HG03521 (cell line): ENCODE data around the gene SLC25A3.

Experiments used
- ATAC-seq: cut with Tn5 transposase; IDR thresholded peaks from one replicate; pipeline ENCODE4 v1.9.1; 2021; ENCODE audit warnings: mild to moderate bottlenecking, moderate library complexity; ENCODE audit not compliant: unreplicated experiment

SLC25A3 gene

DNA sequence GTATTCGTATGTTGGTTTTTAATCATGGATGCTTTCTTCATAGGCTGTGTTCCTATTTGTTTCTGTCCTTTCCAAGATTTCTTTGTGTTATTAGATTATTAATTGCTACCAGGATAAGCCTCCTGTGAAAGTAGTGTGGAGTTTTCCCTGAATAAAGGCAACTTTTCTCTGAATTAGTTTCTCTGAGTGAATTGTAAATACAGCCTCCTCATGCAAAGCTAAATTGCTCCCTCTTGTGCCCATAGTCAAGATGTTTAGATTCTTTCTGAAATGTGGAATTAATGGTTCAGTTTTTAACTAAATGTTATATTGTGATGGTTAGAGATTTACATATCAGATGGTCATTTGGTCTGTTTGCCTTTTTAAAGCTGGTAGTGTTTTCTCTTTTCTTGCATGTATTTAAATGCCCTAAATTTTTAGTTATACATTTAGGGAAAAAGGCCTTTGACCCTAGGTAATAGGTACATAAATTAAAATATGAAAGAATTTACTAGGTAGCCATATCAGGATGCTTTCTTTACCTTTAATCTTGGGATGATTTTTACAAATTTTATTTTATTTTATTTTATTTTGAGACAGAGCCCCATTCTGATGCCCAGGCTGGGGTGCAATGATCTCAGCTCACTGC is 60.5 kb downstream of the SLC25A3 start:
- no peak for ATAC-seq
